HCT116 (cell line): Measurements from ENCODE around the gene CHST14.

Source experiments
- JUND ChIP-seq: IDR thresholded peaks from 2 replicates; pipeline ENCODE4 v1.6.1; 2012
- POLR2AphosphoS5 ChIP-seq: IDR thresholded peaks from 2 replicates; pipeline ENCODE4 v1.6.1; 2011; ENCODE audit warnings: mild to moderate bottlenecking, low read depth, low read length, moderate library complexity
- SIN3A ChIP-seq: IDR thresholded peaks from 2 replicates; pipeline ENCODE4 v1.6.1; 2012; ENCODE audit warnings: low read depth
- SP1 ChIP-seq: IDR thresholded peaks from 2 replicates; pipeline ENCODE4 v1.6.1; 2012; ENCODE audit warnings: low read depth
- ZNF274 ChIP-seq: fragments of 200-500 bp; sonication (Bioruptor generic); IDR thresholded peaks from 2 replicates; pipeline ENCODE4 v1.6.1; 2014; ENCODE audit warnings: mild to moderate bottlenecking, low read depth, low read length, inconsistent platforms
- TF ChIP-seq, protein P1 (sequence below), 3 experiments: fragments of 200-600 bp in 1 of 3; sonication (generic) in 1 of 3; IDR thresholded peaks in 2 of 3; conservative IDR thresholded peaks in 1 of 3; 2 replicates each; pipeline ENCODE4 v1.5.1; 2012 to 2017; ENCODE audit warnings: low read depth in 2 of 3, low read length in 2 of 3, antibody characterized with exemption in 1 of 3, borderline replicate concordance in 1 of 3, control low read depth in 1 of 3, mild to moderate bottlenecking in 1 of 3, mixed read lengths in 1 of 3, mixed run types in 1 of 3, moderate library complexity in 1 of 3; ENCODE audit not compliant: insufficient read depth in 1 of 3
- TF ChIP-seq, protein P2 (sequence below): IDR thresholded peaks from 2 replicates; pipeline ENCODE4 v1.6.1; 2012
- TF ChIP-seq, protein P3 (sequence below): IDR thresholded peaks from 2 replicates; pipeline ENCODE4 v1.6.1; 2011; ENCODE audit warnings: mild to moderate bottlenecking, low read length, moderate library complexity; ENCODE audit not compliant: insufficient replicate concordance; ENCODE audit errors: extremely low read depth

DNA sequence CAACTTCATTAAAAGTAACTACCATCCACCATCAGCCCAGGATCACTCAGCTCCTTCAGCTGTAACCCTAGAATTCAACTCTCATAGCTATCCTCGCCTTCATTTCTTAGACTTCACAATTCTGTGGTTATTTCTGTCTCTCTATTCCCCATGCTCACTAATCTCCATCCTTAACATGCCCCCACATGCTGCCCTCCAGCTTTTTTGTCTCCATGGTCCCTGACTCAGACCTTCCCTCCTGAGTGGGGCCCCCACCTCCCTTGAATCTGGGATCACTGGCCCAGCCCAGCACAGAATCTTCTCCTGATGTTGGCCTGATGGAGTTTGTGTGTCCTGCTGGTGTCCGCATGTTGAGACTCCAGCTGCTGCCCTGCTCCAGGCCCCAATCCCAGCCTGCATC is 41.7 kb downstream of the CHST14 start:
- TF ChIP-seq, protein P1, sequence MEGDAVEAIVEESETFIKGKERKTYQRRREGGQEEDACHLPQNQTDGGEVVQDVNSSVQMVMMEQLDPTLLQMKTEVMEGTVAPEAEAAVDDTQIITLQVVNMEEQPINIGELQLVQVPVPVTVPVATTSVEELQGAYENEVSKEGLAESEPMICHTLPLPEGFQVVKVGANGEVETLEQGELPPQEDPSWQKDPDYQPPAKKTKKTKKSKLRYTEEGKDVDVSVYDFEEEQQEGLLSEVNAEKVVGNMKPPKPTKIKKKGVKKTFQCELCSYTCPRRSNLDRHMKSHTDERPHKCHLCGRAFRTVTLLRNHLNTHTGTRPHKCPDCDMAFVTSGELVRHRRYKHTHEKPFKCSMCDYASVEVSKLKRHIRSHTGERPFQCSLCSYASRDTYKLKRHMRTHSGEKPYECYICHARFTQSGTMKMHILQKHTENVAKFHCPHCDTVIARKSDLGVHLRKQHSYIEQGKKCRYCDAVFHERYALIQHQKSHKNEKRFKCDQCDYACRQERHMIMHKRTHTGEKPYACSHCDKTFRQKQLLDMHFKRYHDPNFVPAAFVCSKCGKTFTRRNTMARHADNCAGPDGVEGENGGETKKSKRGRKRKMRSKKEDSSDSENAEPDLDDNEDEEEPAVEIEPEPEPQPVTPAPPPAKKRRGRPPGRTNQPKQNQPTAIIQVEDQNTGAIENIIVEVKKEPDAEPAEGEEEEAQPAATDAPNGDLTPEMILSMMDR (IDR thresholded peaks at IDR 0.05 in 2 of 3, conservative IDR thresholded peaks at IDR 0.05 in 1 of 3; ENCODE audit: borderline replicate concordance in 1 of 3, insufficient read depth in 1 of 3, low read depth in 2 of 3, low read length in 2 of 3), result no peak
- TF ChIP-seq JUND (no peak), SIN3A (no peak), SP1 (no peak), POLR2AphosphoS5 (no peak), ZNF274 (no peak)
- TF ChIP-seq, protein P2, sequence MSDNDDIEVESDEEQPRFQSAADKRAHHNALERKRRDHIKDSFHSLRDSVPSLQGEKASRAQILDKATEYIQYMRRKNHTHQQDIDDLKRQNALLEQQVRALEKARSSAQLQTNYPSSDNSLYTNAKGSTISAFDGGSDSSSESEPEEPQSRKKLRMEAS, result no peak
- TF ChIP-seq, protein P3, sequence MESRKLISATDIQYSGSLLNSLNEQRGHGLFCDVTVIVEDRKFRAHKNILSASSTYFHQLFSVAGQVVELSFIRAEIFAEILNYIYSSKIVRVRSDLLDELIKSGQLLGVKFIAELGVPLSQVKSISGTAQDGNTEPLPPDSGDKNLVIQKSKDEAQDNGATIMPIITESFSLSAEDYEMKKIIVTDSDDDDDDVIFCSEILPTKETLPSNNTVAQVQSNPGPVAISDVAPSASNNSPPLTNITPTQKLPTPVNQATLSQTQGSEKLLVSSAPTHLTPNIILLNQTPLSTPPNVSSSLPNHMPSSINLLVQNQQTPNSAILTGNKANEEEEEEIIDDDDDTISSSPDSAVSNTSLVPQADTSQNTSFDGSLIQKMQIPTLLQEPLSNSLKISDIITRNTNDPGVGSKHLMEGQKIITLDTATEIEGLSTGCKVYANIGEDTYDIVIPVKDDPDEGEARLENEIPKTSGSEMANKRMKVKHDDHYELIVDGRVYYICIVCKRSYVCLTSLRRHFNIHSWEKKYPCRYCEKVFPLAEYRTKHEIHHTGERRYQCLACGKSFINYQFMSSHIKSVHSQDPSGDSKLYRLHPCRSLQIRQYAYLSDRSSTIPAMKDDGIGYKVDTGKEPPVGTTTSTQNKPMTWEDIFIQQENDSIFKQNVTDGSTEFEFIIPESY, result no peak
